Omental fat pad (tissue), 4 donors: ENCODE data around the gene PLAC1. TPM values are rescaled to one million over a fixed set of nuclear protein-coding genes. Genes with fewer than 3 reads are reported as not detected.

Source experiments
- ATAC-seq: fragments of 150-250 bp; one replicate; pipeline ENCODE4 v1.9.1; 2016; ENCODE audit warnings: mild to moderate bottlenecking, moderate library complexity; ENCODE audit not compliant: low FRiP score
- DNase-seq: peaks from one replicate; pipeline ENCODE4 v3.0.0-alpha.2; 2019; ENCODE audit warnings: low spot score
- total RNA-seq, 4 donors: library from RNA; depleted of rRNA; stranded (reverse); fragments of >200 nt; gene quantifications; one replicate each; pipeline ENCODE4 v1.1.0, GENCODE V29; 2016
- TF ChIP-seq, protein P1 (sequence below), 3 donors: fragments of 450-650 bp; IDR thresholded peaks; one replicate each; pipeline ENCODE4 v1.5.1; 2016 to 2017; ENCODE audit warnings: antibody characterized with exemption in 3 of 3, mild to moderate bottlenecking in 3 of 3, moderate library complexity in 2 of 3

Gene PLAC1
- total RNA-seq, 4 donors from 2014 or later, result not detected

DNA sequence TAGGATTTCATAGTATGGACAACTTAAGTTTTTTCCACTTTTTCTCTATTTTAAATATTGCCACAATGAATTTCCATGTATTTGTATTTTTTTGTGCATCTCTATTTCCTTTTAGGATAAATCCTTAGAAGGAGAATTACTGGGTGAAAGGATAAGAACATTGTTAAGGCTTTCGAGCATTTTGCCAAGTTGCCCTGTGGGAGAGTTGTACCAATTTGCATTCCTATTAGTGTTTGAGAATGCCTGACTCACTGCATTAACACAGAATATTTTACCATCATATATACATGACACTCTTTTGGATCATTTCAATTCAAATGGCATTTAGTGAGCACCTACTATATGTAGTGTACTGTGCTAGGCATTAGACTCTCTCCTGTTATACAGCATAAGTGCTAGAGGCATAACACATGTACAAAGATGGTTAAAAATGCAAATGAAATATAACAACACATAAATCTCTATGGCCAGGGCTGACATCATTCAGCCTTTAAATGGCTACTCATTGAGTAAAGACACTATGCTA is 57.0 kb downstream of the PLAC1 start:
- TF ChIP-seq, protein P1, sequence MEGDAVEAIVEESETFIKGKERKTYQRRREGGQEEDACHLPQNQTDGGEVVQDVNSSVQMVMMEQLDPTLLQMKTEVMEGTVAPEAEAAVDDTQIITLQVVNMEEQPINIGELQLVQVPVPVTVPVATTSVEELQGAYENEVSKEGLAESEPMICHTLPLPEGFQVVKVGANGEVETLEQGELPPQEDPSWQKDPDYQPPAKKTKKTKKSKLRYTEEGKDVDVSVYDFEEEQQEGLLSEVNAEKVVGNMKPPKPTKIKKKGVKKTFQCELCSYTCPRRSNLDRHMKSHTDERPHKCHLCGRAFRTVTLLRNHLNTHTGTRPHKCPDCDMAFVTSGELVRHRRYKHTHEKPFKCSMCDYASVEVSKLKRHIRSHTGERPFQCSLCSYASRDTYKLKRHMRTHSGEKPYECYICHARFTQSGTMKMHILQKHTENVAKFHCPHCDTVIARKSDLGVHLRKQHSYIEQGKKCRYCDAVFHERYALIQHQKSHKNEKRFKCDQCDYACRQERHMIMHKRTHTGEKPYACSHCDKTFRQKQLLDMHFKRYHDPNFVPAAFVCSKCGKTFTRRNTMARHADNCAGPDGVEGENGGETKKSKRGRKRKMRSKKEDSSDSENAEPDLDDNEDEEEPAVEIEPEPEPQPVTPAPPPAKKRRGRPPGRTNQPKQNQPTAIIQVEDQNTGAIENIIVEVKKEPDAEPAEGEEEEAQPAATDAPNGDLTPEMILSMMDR (IDR thresholded peaks at IDR 0.05), result no peak
- no peak for ATAC-seq

DNA sequence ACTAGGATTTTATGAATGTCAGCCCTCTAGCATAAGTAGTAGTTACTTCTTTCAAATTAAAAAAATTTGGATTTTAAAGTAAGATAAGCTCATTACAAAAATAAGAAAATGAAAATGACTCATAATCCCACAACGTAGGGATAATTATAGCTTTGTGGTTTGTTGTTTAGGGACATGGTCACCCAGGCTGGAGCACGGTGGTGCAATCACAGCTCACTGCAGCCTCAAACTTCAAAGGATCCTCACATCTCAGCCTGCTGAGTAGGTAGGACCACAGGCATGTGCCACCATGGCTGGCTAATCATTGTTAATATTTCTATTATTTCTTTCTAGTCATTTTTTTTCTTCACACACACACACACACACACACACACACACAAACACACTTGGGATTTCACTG is 57.6 kb downstream of the PLAC1 start:
- TF ChIP-seq, protein P1 (IDR thresholded peaks at IDR 0.05), result no peak
- DNase-seq (no peak), ATAC-seq (no peak)

More for the DNA sequence above, 57.0 kb downstream of the PLAC1 start:
- no peak for DNase-seq

DNA sequence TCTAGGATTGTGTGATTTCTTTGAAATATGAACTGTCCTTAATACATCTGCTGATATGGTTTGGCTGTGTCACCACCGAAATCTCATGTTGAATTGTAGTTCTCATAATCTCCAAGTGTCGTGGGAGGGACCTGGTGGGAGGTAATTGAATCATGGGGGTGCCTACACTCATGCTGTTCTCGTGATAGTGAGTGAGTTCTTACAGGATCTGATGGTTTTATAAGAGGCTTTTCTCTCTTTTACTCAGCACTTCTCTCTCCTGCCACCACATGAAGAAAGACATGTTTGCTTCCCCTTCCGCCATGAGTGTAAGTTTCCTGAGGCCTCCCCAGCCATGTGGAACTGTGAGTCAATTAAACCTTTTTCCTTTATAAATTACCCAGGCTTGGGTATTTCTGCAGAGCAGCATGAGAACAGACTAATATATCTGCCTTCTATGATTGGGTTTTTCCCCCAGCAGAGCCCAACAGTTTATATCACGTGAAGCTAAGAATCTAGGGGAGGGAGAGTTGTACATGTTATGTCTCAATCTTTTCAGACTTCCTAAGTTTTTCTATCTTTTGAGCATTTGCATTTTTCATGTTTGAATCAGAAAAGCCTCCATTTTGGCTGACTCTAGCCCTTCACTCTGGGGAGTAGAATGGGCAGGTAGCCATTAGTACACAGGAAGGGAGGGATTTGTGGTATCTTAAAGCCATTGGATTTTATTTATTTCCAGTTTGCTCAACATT is 58.9 kb downstream of the PLAC1 start:
- peak; percentile 63 for ATAC-seq
- no peak for DNase-seq

DNA sequence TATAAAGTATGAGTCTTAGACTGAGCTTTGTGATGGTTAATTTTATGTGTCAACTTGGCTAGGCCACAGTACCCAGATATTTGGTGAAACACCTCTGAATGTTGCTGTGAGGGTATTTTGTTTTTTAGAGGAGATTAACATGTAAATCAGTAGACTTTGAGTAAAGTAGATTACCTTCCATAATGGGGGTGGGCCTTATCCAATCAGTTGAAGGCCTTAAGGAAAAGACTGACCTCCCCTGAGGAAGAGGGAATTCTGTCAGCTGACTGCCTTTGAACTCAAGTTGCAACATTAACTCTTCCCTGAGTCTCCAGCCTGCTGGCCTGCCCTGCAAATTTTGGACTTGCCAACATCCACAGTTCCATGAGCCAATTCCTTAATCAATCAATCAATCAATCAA is 66.0 kb downstream of the PLAC1 start:
- TF ChIP-seq, protein P1 (IDR thresholded peaks at IDR 0.05), result no peak
- DNase-seq (no peak), ATAC-seq (no peak)

More for the DNA sequence above, 58.9 kb downstream of the PLAC1 start:
- TF ChIP-seq, protein P1 (IDR thresholded peaks at IDR 0.05), result no peak

DNA sequence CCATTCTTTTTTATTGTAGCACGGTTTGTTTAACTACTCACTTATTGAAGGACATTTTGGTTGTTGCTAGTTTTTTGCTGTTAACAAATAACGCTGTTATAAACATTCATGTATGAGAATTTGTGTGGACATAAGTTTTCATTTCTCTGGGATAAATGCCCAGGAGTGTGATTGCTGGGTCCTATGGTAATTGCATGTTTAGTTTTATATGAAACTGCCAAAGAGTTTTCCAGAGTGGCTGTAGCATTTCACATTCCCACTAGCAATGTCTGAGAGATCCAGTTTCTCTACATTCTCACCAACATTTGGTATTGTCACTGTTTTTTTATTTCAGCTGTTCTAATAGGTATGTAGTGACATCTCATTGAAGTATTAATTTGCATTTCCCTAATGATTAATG is 66.8 kb downstream of the PLAC1 start:
- no peak for DNase-seq
- no peak for ATAC-seq
- TF ChIP-seq, protein P1 (IDR thresholded peaks at IDR 0.05), result no peak

DNA sequence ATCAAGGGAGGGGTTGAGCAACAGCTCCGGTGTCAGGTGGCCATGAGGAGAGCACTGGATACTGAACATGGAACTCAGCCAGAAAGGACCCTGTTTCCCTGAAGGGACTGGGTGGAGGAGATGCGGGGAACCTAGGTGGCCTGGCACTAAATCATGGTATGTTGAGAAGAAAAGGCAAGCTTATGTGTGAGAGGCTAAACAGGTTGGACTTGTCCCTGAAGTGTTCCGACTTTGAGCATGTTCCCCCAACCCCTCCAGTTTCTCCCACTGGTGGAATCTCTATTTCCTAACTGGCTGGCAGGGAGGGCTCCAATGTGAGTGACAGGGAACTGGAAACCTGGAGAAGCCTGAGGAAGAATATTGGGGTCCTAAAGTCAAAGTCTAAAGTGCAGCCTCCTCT is 69.5 kb downstream of the PLAC1 start:
- no peak for ATAC-seq
- TF ChIP-seq, protein P1 (IDR thresholded peaks at IDR 0.05), result no peak
- DNase-seq, result no peak

DNA sequence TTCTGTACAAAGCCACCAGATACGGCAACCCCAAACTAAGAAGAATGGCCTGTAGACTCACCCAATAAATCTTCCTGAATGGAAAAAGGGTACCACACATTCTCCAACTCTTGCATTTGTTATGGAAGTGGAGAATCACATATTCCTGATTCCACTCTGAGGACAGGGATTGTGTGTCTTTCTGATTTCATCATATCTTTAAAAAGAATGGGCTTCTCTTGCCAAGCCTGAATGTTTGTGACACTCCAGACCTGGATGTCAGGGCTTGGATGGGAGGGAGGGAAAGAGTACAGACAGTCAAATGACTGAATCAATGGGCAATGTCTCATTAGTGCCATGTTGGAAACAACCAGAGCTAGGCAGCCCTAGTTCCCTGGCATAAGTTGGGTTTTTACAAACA is 77.4 kb downstream of the PLAC1 start:
- no peak for DNase-seq
- ATAC-seq, result no peak
- TF ChIP-seq, protein P1 (IDR thresholded peaks at IDR 0.05), result no peak
